Measurements from ENCODE around the gene GRB14.

The GRB14 gene

GRCh38 chr2:164514491-164514890 lies 106.8 kb downstream of the GRB14 start:
- Mint-ChIP-seq H3K27ac (peak overlapping the region in 1 of 3 experiments; percentile 5), H3K36me3 (ENCODE audit: low read depth) (peaks cover 60% of the 10 kb centered on the region), H3K9me3 (peaks cover 44% of the 10 kb centered on the region), H3K4me3 (no peak overlapping the region), H3K27me3 (ENCODE audit: low read depth) (peaks cover 8% of the 10 kb centered on the region), H3K4me1 (no peaks in the 10 kb centered on the region)
- no peak for TF ChIP-seq CTCF (IDR thresholded peaks at IDR 0.05; ENCODE audit: unreplicated experiment in 3 of 3)

- Mint-ChIP-seq H3K27ac (no peak overlapping the region), H3K4me1 (no peaks in the 10 kb centered on the region)
Observed at GRCh38 chr2:164512871-164513270, 108.4 kb downstream of the GRB14 start.

GRCh38 chr2:164511738-164512137 lies 109.5 kb downstream of the GRB14 start:
- no peaks in the 10 kb centered on the region for H3K4me1 Mint-ChIP-seq
- peaks cover 35% of the 10 kb centered on the region for H3K36me3 Mint-ChIP-seq (ENCODE audit: low read depth)
- no peak for TF ChIP-seq CTCF (IDR thresholded peaks at IDR 0.05; ENCODE audit: unreplicated experiment in 3 of 3)
- H3K4me3 Mint-ChIP-seq, result no peak overlapping the region
- peaks cover 19% of the 10 kb centered on the region for H3K9me3 Mint-ChIP-seq
- H3K27ac Mint-ChIP-seq, result no peak overlapping the region
- H3K27me3 Mint-ChIP-seq (ENCODE audit: low read depth), result peaks cover 8% of the 10 kb centered on the region

More at GRCh38 chr2:164512871-164513270, 108.4 kb downstream of the GRB14 start:
- Mint-ChIP-seq H3K4me3 (no peak overlapping the region), H3K36me3 (ENCODE audit: low read depth) (peaks cover 44% of the 10 kb centered on the region), H3K9me3 (peaks cover 29% of the 10 kb centered on the region), H3K27me3 (ENCODE audit: low read depth) (peaks cover 8% of the 10 kb centered on the region)
- TF ChIP-seq CTCF (IDR thresholded peaks at IDR 0.05; ENCODE audit: unreplicated experiment in 3 of 3), result no peak

GRCh38 chr2:164510895-164511294 lies 110.4 kb downstream of the GRB14 start:
- Mint-ChIP-seq H3K27ac (no peak overlapping the region), H3K27me3 (ENCODE audit: low read depth) (peaks cover 8% of the 10 kb centered on the region), H3K9me3 (peaks cover 19% of the 10 kb centered on the region), H3K4me1 (no peaks in the 10 kb centered on the region), H3K4me3 (no peak overlapping the region), H3K36me3 (ENCODE audit: low read depth) (peaks cover 31% of the 10 kb centered on the region)
- no peak for TF ChIP-seq CTCF (IDR thresholded peaks at IDR 0.05; ENCODE audit: unreplicated experiment in 3 of 3)

DNA sequence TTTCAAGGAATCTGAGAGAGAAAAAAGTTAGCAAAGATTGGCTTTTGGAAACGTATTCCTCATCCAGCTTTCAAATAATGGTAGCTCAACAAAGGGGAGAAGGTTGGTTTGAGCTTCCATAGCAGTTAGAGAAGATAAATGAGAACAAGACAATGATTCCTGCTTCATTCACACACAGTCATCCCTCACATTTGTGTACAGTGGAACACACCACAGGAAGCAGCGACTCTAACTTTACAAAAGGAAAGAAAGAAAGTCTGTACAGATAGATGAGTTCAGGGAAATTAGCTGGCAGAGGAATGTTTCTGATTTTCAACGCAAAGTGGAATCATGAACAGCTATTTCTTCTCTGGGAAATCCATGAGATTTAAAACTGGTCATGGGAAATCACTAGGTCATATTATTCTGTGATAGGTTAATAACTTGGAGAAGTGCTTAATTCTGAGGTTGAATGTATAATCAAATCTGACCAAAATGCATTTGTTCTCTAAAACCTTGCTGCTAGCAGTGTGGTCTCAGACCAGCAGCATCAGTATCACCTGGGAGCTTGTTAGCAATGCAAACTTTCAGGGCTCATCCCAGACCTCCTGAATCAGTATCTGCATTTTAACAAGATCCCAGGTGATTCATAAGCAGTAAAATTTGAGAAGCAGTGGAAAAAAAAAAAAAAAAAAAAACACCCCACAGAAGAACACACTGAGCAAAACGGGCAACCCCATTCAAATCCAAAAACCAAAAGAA lies 112.0 kb downstream of the GRB14 start:
- Mint-ChIP-seq H3K4me3 (no peak overlapping the region), H3K27ac (no peak overlapping the region), H3K4me1 (no peaks in the 10 kb centered on the region), H3K36me3 (ENCODE audit: low read depth) (peaks cover 16% of the 10 kb centered on the region), H3K27me3 (ENCODE audit: low read depth) (no peaks in the 10 kb centered on the region), H3K9me3 (peaks cover 5% of the 10 kb centered on the region)
- TF ChIP-seq CTCF (IDR thresholded peaks at IDR 0.05; ENCODE audit: unreplicated experiment in 3 of 3), result no peak

DNA sequence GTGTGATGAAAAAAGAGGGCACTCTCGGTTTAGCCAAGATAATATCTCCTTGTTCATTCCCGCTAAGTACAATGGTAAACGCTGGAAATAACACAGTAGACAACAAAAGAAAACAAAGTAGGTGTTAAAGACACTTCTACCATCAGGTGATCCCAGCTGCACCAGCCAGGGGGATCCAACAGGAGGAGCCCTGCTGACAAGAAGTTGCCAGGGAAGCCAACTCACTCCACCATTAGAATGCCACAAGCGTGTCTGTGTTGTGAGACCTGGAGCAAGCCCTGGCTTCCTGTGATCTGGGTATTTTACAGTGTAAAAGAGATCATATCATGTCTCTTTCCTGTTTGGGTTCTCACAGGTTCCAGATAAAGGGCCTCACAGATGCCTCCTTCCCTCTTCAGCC lies 117.0 kb downstream of the GRB14 start:
- Mint-ChIP-seq H3K9me3 (no peaks in the 10 kb centered on the region), H3K4me3 (no peak overlapping the region), H3K27ac (no peak overlapping the region), H3K4me1 (no peaks in the 10 kb centered on the region), H3K27me3 (ENCODE audit: low read depth) (no peaks in the 10 kb centered on the region), H3K36me3 (ENCODE audit: low read depth) (no peaks in the 10 kb centered on the region)
- TF ChIP-seq CTCF (IDR thresholded peaks at IDR 0.05; ENCODE audit: unreplicated experiment in 3 of 3), result peak in 1 of 3 experiments; percentile 13
